ENCODE measurements around the gene CHRND.

CHRND gene

GRCh38 chr2:232525791-232526371, at the start of gene CHRND:
Gene CHRND (plus strand): TSS chr2:232526160. CDS start chr2:232526216, 56 bp downstream.
- DNase-seq = peak; percentile 64

DNA sequence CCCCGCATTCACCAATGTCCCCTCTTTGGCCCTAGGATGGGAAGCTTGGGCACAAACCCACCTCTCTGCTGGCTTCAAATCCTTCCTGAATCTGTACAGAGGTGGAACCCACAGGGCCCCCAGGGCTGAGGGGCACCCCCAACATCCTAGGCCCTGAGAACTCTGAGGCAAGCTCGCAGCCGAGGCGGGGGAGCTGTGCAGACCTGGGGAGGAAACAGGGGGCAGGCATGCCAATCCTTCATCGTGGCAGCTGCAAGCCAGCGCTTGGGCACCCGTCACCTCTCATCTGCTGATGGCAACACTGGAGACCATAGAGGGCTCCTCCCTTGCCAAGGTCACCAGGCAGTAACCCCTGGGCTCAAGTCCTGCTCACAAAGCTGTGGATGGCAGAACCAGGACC, 49.2 kb upstream of the CHRND start:
- no peak for DNase-seq

DNA sequence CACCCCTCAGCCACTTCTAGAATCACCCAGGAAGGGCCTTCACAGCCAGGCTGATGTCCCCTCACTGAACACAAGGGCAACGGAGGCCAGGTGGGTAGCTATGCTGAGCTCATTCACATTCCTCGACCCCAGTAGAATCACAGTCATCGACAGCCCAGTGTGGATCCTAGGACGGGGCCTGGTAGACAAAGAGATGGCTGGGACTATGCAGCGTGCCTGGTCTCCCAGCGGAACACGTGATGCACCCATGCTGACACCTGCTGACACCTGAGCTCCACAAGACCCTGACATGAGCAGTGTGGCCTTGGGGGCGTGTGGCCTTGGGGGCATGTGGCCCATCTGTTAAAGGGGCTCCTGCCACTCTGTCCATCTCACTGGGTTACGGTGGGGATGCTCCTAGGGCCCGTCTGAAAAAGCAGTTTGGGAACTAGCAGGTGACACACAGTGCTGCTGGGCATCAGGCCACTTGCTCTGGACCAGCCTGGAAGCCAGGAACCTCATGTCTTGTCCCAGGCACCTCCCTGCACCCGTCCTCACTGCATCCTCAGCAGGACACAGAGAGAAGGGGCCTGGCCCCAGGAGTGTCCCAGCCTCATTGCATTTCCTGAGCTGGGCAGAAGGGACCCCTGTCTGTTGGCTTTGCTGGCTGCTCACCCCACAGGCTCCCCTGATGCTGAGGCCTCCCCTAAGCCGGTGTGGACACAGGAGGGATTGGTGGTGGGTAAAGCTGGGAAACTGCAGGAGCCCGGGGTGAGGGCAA, 48.0 kb upstream of the CHRND start:
- no peak for DNase-seq

DNA sequence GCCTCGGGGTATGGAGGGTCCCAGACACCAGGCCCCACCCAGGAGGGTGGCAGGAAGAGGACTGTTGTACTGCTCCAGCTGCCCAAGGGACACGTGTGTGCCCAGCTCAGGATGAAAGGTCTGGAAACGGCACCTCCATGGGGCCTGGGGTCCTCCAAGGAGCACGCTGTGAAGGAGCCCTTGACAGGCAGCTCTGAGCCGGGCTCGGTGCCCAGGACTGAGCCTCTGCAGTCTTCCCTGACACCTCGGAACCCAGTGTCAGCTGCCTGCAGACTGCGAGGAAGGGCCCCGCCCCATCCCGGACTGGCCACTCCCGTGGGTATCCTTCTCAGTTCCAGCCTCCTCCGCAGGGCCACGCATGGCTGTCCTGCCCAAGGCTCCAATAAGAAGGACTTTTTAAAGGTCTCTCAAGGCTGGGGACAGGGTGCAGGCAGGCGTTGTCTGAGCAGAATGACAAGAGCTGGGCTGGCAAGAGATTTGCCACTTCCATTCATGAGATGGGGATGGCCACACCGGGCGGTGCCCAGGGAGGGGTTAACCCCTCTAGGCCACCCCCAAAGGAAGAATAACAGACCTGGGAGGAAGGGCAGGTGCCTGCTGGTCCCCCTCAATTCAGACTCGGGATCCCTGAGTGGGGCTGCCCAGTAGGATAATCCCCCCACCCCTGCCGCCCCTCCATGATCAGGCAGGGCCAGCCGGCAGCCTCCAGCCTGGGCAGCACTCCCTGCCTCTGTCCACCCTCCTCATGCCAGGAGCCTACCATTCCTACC, 47.2 kb upstream of the CHRND start:
- DNase-seq = no peak

- no peak for DNase-seq
These were observed 46.4 kb upstream of the CHRND start for GRCh38 chr2:232479341-232480200.

DNA sequence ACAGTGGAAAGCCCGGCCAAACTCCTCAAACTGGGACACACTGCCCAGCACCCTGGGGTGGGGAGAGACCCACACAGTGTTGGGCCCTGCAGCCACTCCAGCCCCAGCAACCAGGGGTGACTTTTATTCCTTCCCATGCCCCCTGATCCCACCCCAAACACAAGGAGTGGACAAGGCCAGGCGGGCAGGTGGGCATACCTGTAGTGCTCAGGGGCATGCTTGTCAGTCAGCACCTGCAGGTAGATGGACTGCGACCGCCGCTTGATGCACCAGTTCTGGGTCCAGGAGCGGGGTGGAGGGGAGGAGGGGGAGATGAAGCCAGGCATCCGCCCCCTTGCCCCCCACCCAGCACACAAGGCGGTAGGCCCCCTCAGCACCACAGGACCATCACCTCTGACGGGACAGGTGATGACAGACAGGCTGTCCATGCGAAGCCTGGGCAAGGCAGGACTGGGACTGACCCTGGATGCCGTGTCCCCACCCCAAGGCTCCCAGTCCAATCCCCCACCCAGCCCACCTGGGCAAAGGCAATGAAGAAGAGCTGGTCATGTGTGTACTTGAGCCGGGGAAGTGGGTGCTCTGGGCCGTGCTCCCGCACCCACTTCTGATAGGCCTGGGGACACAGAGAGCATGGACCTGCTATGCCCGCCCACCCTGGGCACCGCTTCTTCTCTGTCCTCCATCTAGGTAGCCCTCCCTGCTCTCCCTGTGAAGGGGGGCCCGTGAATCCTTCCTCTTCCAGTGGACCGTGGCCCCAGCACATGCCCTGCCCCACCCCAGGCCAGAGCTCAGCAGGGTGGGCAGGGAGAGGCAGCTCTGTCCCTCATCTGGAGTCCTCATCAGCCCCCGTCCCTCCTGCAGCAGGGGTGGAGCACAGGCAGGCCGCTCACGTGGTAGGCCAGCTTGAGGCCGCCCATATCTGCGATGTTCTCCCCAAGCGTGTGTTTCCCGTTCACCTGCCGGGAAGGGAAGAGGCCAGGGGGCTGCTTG, 45.5 kb upstream of the CHRND start:
- no peak for DNase-seq

DNA sequence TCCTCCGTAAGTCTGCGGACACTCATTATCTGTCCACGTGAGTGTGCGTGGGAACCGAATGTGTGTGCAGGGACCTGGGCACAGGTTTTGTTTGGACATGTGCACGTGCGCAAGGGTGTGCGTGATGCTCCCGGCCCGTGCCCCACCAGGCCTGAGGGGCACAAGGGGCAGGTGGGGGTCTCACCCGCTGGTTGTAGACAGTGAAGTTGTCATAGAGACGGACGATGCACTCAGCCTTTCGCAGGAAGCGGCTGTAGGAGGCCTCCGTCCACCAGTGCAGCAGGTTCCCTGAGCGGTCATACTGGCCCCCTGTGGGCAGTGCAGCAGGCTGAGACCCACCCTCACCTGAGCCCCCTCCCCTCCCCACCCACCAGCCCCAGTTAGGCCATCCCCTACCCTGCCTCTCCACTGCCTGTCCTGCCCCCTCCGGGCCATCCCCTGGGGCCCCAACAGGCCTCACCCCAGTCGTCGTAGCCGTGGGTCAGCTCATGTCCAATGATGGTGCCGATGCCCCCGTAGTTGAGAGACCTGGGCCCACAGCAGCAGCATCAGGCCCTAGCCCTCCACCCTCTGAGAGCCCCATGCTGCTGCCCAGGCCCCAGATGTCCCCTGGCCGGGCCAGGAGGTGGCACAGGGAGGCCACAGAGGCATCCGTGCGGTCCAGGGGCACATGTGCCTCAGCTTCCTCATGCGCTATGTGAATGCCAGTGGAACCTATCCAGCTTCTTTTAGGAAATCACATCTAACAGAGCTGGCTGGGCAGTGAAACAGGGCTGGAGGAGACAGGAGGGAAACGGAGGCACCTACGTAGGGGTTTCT, 44.4 kb upstream of the CHRND start:
- no peak for DNase-seq

DNA sequence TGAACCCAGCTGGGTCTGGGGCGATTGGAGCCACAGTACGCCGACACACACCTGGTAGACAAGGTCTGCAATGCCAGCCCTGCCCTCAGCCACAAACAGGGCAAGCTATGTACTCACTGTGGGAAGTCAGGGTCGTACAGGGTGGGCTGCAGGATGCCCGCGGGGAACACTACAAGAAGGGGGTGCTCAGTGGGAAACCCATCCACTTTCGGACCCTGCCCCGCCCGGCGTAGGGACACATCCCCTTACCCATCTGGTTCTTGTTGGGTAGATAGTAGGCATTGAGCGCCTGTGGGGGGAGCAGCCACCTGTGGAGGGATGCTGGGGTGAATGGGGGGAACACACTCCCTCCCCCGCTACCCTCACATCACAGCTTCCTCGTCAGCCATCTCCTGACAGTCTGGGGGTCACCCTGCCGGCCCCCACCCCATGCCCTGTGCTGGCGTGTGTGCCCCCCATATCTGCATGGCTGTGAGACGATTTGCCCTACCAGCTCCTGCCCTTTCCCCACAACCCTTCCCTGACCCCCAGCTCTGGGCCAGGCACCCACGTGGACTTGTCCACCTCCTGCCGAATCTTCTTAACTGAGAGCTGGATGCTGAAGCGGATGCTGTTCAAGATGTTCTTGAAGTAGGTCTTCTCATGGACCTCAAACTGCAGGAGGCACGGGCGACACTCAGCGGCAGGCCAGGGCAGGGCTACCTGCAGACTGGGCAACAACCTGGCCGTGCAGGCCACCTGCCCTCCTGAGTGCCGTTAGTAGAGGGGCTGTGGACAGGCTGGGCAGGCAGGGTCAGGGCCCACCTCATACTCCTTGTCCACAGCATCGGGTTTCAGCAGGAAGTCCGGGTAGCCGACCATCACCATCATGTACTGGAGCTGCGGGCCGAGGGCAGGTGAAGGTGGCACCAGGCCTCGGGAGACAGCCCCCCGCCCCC, 43.4 kb upstream of the CHRND start:
- DNase-seq = no peak

- no peak for DNase-seq
These were observed 42.5 kb upstream of the CHRND start for GRCh38 chr2:232483311-232483922.

DNA sequence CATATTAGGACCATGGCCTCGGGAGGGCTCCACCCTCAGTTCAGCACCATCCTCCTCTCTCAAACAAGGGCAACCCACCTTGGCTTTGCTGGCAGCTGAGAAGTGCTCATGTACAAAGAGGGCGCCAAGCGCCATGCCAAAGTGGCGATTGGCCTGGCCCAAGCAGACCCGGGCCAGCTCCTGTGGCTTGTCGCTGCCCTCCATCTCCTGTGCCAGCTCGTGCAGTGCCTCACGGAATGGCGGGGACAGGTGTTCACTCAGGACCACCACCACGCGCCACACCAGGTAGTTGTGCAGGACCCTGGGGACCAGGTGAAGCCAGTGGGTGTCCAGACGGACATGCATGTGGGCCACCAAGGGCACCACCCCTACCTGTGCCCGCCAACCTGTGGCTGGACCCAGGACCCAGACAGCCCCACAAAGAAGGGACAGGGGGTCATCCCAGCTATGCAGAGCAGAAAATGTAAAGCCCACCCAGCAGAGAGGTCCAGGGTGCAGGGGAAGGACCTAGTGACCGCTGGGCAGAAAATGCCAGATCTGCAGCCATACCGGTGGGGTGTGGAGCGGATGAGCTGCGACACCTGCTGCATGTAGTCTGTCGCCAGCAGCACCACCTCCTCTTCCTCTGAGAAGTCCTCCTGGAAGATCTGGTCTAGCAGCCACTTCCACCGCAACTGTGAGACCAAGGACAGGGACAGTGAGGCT, 41.9 kb upstream of the CHRND start:
- no peak for DNase-seq

GRCh38 chr2:232484628-232485347, 41.2 kb upstream of the CHRND start:
- DNase-seq = no peak

GRCh38 chr2:232485348-232485756, 40.6 kb upstream of the CHRND start:
- DNase-seq = no peak

- DNase-seq = no peak
These were observed 40.0 kb upstream of the CHRND start for GRCh38 chr2:232485757-232486557.

- no peak for DNase-seq
These were observed 39.2 kb upstream of the CHRND start for GRCh38 chr2:232486558-232487384.

DNA sequence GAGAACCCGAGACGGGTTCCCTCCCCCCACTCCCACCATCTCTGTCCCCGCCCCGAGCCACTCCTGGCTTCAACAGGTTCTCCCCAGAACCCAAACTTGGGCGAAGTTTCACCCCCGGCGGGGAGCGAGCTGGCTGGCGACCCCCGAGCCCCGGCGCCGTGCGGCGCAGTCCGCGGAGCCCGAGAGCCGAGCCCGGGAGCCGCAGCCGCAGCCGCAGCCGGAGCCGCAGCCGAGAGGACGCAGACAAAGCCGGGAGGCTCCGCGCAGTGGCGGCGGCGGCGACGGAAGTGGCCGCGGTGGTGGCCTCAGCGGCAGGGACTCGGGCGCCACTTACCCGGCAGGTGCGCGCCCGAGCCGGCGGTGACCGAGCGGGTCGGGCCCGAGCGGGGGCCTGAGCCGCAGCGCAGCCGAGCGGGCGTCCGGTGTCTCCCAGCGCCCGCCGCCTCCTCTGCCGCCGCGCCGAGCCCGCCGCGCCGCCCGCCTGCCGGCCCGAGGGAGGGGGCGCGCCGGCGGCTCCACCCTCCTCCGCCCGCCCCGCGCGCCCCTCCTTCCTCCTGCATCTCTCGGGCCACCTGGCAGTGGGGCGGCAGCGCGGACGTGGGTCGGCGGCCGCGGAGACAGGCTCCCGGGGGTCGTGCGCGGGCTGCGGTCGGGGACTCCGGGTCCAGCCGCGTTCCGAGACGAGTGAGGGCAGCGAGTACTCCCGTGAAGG, 38.4 kb upstream of the CHRND start, which contains the start of gene ECEL1:
TSS of gene ECEL1 (minus strand) at position 450 of the 712 bp plus-strand sequence. CDS start 1,181 bp downstream, outside the sequence.
- DNase-seq = no peak
